Motor neuron (in vitro differentiated cells): Measurements from ENCODE around the gene ARHGAP8. TPM values are rescaled to one million over a fixed set of nuclear protein-coding genes. Genes with fewer than 3 reads are reported as not detected.
"Not testable (repeated sequence)": the region's sequence is repeated elsewhere in the genome, so short reads cannot be mapped to it uniquely, and the experiment has no call there.

Experiments used
- ATAC-seq, 8 experiments: fragments of 200-7000 bp; cut with Tn5 transposase; replicated peaks in 6 of 8; 2 replicates each; pipeline ENCODE4 v1.8.0; 2021; ENCODE audit warnings: mild to moderate bottlenecking in 8 of 8, moderate library complexity in 8 of 8
- H3K27ac ChIP-seq, 2 donors: fragments of 250-450 bp; sonication (Bioruptor Pico); 2 replicates each; pipeline ENCODE4 v1.9.0; 2021; ENCODE audit warnings: antibody characterized with exemption in 2 of 2, mild to moderate bottlenecking in 2 of 2, moderate library complexity in 1 of 2
- H3K4me1 ChIP-seq, 2 donors: fragments of 250-450 bp; sonication (Bioruptor Pico); replicated peaks in 1 of 2; 2 replicates each; pipeline ENCODE4 v1.6.1; 2021; ENCODE audit warnings: antibody characterized with exemption in 2 of 2, mild to moderate bottlenecking in 2 of 2, moderate library complexity in 1 of 2
- H3K4me3 ChIP-seq, 5 donors: fragments of 250-450 bp; sonication (Bioruptor Pico); 2 replicates each; pipeline ENCODE4 v1.9.0; 2021; ENCODE audit warnings: antibody characterized with exemption in 5 of 5, mild to moderate bottlenecking in 5 of 5, moderate library complexity in 4 of 5
- WGBS, 10 experiments: fragments of 450-650 bp; shearing (Covaris generic); methylation state at CpG; one replicate each; pipeline ENCODE4 v1.0.0; 2022; 5-methylcytosine and 5-hydroxymethylcytosine counted together
- in situ Hi-C, 9 experiments: fragments of 400-800 bp; cut with MboI; loops; one replicate each; pipeline ENCODE4 v1.15.0; 2021; ENCODE audit warnings: low sequenced_read_pairs in 9 of 9, low pct_unique_long_range_greater_than_20kb in 2 of 9; ENCODE audit not compliant: unreplicated experiment in 9 of 9
- total RNA-seq, 8 experiments: library from RNA; unstranded; fragments of 300-600 nt; gene quantifications; 2 replicates each; pipeline versions ENCODE4 v1.2.3 to v1.2.4, GENCODE V29; 2022

The ARHGAP8 gene
- total RNA-seq, 8 experiments from 2014 or later = 0.25 to 3.6 (median 1.5) TPM; not detected in 1

DNA sequence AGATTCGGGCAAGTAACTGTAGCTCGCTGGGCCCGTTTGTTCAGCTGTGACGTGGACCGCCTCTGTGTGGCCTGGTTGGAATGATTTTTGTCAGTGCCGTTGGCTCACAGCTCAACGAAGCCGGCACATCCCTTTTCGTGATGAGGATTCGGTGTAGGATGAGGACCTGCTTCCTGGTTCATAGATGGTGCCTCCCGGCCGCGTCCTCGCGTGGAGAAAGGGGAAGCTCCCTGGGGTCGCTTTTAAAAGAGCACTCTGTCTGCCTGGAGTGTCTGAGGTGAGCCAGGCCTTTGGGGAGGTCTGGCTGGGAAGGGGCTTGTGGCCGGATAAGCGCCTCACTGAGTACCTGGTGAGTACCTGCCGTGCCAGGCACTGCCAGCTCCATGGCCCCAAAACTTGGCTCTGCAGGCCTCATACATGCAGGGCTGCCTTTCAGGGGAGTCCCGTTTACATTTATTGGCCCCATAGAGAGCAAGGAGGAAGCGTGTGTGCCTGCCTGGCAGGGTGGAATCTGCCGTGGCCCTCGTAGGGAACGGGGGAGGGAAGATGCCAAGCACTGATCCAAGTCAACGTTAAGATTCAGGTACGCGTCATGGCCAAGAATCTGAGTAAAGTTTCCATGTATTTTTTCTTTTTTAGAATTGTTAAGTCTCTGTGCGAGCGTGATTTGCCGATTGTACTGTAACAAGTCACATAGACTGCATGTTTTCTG is 88.4 kb downstream of the ARHGAP8 start:
- Histone ChIP-seq H3K27ac (no peak overlapping the region), H3K4me3 (no peak overlapping the region), H3K4me1 (no peaks in the 10 kb centered on the region)
- ATAC-seq = no peak
- in situ Hi-C loops = no loop called here
- WGBS, 10 experiments = 39 to 93% (median 84%) methylated on average over 1 to 25 of the region's 30 CpGs; no CpG with 5 or more reads in 1 of the 10 experiments

DNA sequence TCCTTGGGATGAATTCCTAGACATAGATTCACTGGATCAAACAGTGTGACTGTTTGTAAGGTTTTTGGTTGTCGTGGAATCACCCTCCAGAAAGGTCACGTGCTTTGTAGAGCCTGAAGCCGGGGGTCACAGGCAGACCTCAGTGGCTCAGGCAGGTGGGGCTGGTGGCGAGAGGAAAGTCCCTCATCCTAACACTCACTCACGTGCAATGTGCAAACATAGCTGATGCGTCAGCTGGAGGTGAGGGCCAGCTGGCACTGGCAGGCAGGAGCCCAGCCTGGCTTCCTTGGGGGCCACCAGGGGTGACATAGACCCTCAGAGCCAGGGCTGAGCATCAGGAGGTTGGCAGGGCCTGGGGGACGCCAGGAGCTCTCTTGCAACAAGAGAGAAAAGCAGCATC is 90.0 kb downstream of the ARHGAP8 start:
- no peak for ATAC-seq
- WGBS, 10 experiments = 11 to 80% (median 55%) methylated on average over 1 to 3 of the region's 7 CpGs; no CpG with 5 or more reads in 7 of the 10 experiments
- H3K4me1 ChIP-seq = no peaks in the 10 kb centered on the region
- no peak overlapping the region for H3K27ac ChIP-seq
- in situ Hi-C loops = no loop called here
- H3K4me3 ChIP-seq = no peak overlapping the region

DNA sequence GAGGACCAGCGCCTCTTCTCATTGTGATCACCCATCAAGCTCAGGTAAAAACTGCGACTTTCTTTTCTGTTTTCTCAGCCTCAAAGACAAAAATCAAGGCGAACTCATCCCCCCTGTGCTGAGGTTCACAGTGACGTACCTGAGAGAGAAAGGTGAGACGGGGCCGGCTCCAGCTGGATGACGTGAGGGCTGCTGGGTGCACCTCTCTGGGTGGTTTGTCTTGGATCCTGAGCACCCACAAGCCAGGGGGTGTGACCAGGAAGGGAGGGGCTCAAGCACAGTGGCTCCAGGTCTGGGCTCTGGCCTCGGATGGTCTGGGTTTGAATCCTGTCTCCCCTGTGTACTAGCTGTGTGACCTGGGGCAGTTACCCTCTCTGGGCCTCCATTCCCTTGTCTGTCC is 92.8 kb downstream of the ARHGAP8 start:
- in situ Hi-C loops = no loop called here
- H3K4me1 ChIP-seq = peaks cover 0 to 2% of the 10 kb centered on the region in 2 donors
- no peak overlapping the region for H3K4me3 ChIP-seq
- ATAC-seq = no peak
- WGBS, 10 experiments = 40 to 100% (median 86%) methylated on average over 1 to 6 of the region's 8 CpGs; no CpG with 5 or more reads in 4 of the 10 experiments
- no peak overlapping the region for H3K27ac ChIP-seq

DNA sequence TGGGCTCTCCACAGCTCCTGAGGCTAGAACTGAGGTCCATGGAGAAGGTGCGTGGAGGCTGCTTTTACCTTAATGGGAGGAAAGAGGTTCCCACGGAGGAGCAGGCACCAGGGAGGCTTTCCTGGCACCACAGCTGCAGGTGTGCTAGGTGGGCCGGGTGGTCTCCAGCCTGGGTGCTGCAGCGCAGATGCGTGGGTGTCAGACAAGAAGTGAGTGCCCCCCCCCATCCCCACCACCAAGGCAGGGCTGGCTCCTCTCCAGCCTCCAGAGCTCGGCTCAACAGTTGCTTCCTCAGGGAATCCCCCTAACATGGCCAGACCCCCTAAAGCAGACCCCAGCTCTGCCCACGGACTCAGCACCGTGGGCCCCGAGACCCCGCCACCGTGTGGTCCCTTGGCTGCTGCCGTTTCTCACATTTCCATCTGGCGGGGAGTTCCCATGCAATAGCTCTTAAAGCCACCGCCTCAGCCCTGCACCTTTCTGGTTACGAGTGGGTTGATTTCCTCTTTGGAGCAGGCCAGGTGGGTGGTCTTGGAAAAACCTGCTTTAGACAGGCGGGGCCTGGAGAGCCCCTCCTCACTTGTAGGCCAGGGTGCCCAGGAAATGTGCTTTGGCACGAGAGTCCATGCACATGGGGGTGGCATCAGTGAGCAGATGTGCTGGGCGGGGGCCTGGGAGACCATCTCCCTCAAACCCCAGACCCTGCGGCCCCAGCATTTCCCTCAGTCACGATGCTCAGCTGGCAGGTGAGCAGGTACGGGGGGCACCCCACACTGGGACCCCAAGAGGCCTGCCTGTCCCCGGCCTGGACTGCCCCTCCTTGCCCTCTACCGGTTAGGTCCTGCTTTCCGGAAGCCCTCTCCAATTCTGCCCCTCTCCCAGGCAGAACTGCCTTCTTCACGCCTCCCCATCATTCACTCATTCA is 93.7 kb downstream of the ARHGAP8 start:
- Histone ChIP-seq H3K27ac (no peak overlapping the region), H3K4me1 (peaks cover 0 to 2% of the 10 kb centered on the region in 2 donors), H3K4me3 (no peak overlapping the region)
- 56 to 100% (median 90%) methylated on average over 1 to 7 of the region's 25 CpGs; no CpG with 5 or more reads in 5 of the 10 experiments for WGBS, 10 experiments
- in situ Hi-C loops = no loop called here
- no peak for ATAC-seq

DNA sequence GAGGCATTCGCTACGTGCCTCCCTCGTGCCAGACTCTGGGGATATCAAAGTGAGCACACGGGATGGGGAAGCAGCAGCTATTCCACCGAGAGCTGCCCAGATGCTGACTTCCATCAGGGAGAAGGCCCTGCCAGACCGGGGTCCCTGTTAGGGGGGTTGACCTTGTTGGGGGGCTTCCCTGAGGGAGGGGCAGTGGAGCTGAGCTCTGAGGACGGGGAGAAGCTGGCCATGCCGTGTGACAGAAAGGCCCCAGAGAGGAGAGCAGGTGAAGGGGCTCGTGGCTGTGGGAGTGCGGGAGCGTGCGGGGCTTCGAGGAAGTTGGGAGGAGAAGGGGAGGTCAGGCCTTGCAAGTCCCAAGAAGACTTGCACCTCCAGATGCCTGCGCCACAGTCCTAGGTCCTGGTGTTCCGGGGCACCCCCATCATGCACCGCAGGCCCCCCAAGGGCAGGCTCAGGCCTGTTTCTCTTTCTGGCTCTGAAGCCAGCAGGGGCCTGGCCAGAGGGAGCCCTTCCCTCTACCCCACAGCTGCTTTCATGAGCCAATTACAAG is 94.4 kb downstream of the ARHGAP8 start:
- no peak for ATAC-seq
- 50 to 80% (median 80%) methylated on average over 1 to 2 of the region's 16 CpGs; no CpG with 5 or more reads in 7 of the 10 experiments for WGBS, 10 experiments
- H3K4me1 ChIP-seq = peaks cover 0 to 2% of the 10 kb centered on the region in 2 donors
- no peak overlapping the region for H3K4me3 ChIP-seq
- in situ Hi-C loops = no loop called here
- no peak overlapping the region for H3K27ac ChIP-seq

DNA sequence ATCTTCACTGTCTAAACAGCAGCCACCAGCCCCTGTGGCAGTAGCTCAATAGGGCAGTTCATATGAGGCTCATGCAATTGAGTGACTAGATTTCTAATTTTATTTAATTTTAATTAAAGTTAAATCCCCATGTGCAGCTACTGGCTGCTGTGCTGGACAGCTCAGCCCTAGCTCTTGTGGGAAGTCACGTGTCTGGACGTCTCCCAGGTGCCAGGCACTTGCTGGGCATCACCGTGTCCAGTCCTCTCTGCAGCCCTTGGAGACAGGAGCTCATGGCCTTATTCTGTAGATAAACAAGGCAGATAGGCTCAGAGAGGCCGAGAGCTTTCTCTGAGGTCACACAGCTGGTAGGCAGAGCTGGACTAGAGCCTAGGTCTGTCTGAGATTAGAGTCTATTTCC is 95.0 kb downstream of the ARHGAP8 start:
- in situ Hi-C loops = no loop called here
- Histone ChIP-seq H3K4me3 (no peak overlapping the region), H3K27ac (no peak overlapping the region), H3K4me1 (peaks cover 0 to 2% of the 10 kb centered on the region in 2 donors)
- peak in 1 of 8 experiments; percentile 20 for ATAC-seq
- 40% methylated on average over 1 of the region's 4 CpGs; no CpG with 5 or more reads in 9 of the 10 experiments for WGBS, 10 experiments

DNA sequence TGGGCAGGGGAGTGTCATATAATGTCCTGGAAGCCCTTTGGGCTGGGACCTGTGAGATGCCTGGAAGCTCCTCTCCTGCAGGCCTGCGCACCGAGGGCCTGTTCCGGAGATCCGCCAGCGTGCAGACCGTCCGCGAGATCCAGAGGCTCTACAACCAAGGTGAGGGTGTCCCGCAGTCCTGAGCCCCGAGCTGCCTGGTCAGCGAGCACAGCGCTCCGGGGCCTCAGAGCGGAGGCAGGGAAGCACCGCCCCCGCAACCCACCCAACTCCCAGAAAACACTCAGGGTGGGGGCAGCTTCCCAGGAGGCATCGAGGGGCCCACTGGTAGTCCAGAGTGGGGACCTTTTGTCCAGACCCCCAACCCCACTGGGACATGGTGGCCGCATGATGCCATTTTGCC is 95.5 kb downstream of the ARHGAP8 start:
- H3K4me1 ChIP-seq = peaks cover 0 to 2% of the 10 kb centered on the region in 2 donors
- no peak for ATAC-seq
- no peak overlapping the region for H3K27ac ChIP-seq
- 89 to 100% (median 92%) methylated on average over 1 to 10 of the region's 18 CpGs; no CpG with 5 or more reads in 7 of the 10 experiments for WGBS, 10 experiments
- in situ Hi-C loops = no loop called here
- no peak overlapping the region for H3K4me3 ChIP-seq

DNA sequence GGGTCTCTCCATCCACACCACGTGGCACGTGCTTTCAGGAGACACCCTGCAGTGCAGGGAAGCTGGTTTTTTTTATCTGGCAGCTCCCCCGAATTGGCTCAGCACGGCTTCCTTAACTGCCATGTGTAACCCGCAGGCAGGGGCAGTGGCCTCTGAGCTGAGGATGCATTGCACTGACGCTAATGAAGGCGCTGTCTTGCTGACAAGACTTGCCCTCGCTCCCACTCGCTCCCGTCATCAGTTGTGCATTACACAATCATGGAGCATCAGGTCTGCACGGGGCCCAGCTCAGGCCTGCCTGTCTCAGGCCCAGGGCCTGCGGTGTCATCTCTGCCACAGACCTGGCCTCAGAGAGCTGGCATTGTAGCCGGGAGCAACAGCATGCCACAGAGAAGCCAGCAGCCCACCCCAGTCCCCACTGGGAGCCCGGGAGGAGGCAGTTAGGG is 95.9 kb downstream of the ARHGAP8 start:
- ATAC-seq = peak in 5 of 8 experiments; percentile 66 to 84 (median 69)
- in situ Hi-C loops = no loop called here
- Histone ChIP-seq H3K4me1 (peaks cover 0 to 2% of the 10 kb centered on the region in 2 donors), H3K27ac (no peak overlapping the region), H3K4me3 (no peak overlapping the region)
- 0 to 85% (median 77%) methylated on average over 2 to 7 of the region's 14 CpGs; no CpG with 5 or more reads in 4 of the 10 experiments for WGBS, 10 experiments

DNA sequence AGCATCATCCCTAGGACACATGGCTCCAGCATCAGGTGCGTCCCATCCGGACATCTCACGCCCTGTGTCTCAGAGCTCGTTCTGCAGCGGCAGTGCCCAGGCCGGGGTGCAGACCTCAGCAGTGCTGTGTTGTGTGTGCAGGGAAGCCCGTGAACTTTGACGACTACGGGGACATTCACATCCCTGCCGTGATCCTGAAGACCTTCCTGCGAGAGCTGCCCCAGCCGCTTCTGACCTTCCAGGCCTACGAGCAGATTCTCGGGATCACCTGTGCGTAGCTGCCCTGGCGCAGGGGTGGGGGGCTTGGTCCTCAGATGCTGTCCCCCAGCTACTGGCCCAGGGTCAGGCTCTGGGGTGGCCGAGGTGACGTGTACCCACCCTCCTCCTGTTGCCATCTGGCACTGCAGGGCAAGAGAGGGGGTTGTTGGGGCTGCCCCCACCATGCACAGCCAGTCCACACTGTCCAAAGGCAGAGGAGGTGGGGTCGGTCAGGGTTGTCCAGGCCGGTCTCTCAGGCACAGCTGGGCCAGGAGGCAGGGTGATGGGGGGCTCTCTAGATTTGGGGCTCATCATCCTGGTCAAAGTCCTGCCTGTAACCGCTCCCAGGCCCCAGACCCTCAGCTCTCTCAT is 96.5 kb downstream of the ARHGAP8 start:
- Histone ChIP-seq H3K4me1 (peaks cover 0 to 2% of the 10 kb centered on the region in 2 donors), H3K27ac (no peak overlapping the region), H3K4me3 (no peak overlapping the region)
- peak in 2 of 8 experiments; percentile 7 to 19 for ATAC-seq
- in situ Hi-C loops = no loop called here
- 76 to 100% (median 87%) methylated on average over 1 to 8 of the region's 21 CpGs; no CpG with 5 or more reads in 6 of the 10 experiments for WGBS, 10 experiments

DNA sequence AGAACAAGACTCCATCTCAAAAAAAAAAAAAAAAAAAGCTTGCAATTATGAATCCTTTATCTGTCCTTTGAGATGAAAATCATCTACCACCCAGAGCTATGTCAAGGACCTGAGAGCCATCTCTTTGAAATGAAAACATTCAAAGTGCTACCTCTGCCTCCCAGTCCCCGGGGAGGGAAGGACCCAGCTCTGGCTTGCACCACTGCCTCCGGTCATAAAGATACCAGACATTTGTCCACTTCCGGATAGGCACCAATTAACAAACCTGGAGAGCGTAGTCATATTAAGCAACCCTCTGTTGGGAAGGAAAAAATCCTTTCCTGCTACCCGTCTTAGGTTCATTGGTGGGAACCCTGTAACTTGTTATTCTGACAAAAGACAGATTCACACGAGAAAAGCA is 98.6 kb downstream of the ARHGAP8 start:
- 26 to 92% (median 71%) methylated on average over 1 to 6 of the region's 6 CpGs; no CpG with 5 or more reads in 1 of the 10 experiments for WGBS, 10 experiments
- no peak for ATAC-seq
- in situ Hi-C loops = no loop called here
- Histone ChIP-seq H3K4me1 (peaks cover 0 to 2% of the 10 kb centered on the region in 2 donors), H3K27ac (no peak overlapping the region), H3K4me3 (no peak overlapping the region)

DNA sequence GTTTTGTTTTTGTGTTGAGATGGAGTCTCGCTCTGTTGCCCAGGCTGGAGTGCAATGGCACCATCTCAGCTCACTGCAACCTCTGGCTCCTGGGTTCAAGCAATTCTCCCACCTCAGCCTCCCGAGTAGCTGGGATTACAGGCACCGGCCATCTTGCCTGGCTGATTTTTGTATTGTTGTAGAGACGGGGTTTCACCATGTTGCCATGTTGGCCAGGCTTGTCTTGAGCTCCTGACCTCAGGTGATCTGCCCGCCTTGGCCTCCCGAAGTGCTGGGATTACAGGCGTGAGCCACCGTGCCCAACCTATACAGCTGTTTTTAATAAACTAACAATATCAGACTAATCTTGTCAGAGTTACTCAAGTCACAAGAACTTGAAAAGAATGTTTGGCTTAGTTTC is 102.3 kb downstream of the ARHGAP8 start:
- H3K4me1 ChIP-seq, H3K27ac ChIP-seq, in situ Hi-C loops, H3K4me3 ChIP-seq, ATAC-seq: not testable (repeated sequence)
- WGBS, 10 experiments = 11 to 91% (median 83%) methylated on average over 2 to 5 of the region's 8 CpGs; no CpG with 5 or more reads in 4 of the 10 experiments

DNA sequence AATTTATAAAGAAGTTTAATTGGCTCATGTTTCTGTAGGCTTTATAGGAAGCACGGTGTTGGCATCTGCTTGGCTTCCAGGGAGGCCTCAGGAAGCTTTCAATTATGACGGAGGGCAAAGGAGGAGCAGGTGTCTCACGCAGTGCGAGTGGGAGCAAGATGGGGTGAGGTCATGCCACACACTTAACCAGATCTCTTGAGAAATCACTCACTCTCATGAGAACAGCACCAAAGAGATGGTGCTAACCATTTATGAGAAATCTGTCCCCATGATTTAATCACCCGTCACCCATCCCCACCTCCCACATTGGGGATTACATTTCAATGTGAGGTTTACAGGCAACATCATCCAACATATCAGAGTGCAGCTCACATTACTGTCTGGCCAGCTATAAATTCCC is 103.5 kb downstream of the ARHGAP8 start:
- in situ Hi-C loops = no loop called here
- no peak for ATAC-seq

More for the DNA sequence above, 103.5 kb downstream of the ARHGAP8 start:
- Histone ChIP-seq H3K4me3 (no peak overlapping the region), H3K27ac (no peak overlapping the region), H3K4me1 (no peaks in the 10 kb centered on the region)
- 0 to 100% (median 86%) methylated on average over 1 to 4 of the region's 5 CpGs; no CpG with 5 or more reads in 3 of the 10 experiments for WGBS, 10 experiments
